GM18909 (cell line): ENCODE data around the gene KCNJ6.
"Not testable (repeated sequence)": the region's sequence is repeated elsewhere in the genome, so short reads cannot be mapped to it uniquely, and the experiment has no call there.

Experiments used
- ATAC-seq: cut with Tn5 transposase; IDR thresholded peaks from one replicate; pipeline ENCODE4 v1.9.1; 2021; ENCODE audit warnings: mild to moderate bottlenecking; ENCODE audit not compliant: unreplicated experiment, poor library complexity

KCNJ6 gene

DNA sequence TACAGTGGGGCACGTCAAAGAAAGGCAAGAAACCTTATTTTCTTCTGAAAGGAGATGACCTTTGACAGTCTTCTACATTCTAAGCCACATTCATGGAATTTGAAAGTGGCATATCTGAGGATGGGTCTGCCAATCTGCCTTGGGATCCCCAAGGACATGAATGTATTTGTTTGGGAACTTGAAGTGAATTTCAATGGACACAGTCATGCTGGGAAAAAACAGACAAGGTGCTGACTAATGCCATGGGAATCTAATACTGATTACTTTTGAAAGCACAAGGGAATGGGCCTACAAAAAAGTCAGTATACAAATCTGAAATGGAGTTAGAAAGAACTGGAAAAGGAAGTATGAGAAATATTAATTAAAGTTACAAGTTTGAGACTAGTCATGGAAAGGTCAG, 128.8 kb downstream of the KCNJ6 start:
- ATAC-seq: no peak

- no peak for ATAC-seq
These were observed 131.5 kb downstream of the KCNJ6 start for GRCh38 chr21:37784591-37785318.

DNA sequence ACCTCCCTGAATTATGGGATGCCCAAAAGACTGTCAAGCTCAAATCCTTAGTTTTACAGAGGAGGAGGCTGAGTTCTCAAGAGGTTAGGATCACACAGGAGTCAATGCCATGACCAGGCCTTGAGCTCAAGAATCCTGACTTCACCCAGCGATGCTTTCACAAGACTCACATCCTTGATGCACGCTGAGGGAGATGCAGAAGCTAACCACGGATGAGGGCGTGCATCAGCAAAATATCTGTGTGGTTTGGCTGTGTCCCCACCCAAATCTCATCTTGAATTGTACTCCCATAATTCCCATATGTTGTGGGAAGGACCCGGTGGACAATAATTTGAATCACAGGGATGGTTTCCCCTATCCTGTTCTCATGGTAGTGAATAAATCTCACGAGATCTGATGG, 133.2 kb downstream of the KCNJ6 start:
- no peak for ATAC-seq

DNA sequence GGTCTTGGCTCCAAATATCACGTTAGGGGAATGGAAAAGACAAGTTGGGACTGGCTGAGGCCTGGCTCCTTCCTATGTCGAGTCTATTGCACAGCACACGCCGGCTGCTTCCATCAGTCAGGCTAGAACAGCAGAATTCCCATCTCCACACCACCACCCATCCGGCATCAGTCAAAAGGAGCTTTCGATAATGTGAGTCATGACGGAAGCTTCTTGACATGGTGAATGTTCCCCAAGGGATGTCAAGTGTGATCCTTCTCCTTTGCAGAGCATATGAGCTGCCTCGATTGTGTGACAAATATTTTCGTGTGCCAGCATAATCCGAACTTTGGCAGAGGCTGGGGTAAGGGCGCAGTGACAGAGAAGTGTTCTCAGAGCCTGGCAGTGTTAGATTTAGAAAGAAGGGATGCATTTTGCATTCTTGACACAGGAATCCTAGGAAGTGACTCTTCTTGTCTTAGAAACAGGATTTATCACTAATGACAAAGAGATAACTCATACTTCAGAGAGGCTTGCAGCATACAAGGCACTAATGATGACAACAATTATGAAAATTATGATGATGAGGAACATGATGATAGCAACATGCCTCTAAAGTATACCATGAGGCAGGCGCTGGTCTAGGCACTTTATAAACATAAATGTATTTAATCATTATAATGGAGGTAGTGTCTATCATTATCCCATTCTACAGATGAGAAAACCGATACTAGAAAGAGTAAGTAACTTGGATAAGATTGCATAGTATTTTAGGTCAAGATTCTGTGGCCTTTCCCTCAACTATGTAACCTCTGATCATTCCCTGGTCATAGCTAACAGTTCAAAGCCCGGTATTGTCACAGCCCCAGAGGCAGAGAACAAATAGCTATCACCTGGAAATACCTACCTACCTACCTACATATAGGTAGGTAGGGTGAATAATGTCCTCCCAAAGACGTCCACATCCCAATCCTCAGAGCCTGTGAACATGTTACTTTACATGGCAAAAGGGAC, 135.0 kb downstream of the KCNJ6 start:
- ATAC-seq: no peak

DNA sequence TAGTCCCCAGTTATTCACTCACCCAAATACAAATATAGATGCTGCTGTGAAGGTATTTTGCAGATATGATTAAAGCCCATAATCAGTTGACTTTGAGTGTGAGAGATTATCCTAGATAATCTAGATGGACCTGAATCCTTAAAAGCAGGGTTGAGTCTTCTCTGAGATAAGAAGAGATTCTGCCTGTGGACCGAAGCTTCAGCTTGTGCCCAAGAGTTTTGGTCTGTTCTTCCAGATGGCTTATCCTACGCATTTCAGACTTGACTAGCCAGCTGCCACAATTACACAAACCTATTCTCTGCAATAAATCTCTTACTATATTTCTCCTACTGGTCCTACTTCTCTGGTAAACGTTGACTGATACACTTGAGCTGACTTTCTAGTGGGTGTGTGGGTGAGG, 145.1 kb downstream of the KCNJ6 start:
- ATAC-seq: no peak

DNA sequence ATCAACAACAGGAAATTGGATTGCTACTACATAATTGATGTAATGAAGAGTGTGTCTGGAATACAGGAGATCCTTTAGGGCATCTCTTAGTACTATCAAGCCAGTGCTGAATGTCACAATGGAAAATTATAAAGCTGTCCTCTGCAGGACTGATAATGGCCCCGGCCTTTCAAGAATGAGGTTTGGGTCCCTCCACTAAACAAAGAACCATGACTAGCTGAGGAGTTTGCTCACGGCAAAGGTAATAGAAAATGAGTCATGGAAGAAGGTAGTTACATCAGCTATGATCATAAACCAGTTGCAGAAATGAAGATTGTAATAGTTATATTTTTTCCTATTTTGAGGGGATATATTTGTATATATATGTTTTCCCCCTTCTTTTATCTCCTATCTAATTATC, 145.8 kb downstream of the KCNJ6 start:
- no peak for ATAC-seq

- ATAC-seq: no peak
These were observed 146.6 kb downstream of the KCNJ6 start for GRCh38 chr21:37769656-37770055.

DNA sequence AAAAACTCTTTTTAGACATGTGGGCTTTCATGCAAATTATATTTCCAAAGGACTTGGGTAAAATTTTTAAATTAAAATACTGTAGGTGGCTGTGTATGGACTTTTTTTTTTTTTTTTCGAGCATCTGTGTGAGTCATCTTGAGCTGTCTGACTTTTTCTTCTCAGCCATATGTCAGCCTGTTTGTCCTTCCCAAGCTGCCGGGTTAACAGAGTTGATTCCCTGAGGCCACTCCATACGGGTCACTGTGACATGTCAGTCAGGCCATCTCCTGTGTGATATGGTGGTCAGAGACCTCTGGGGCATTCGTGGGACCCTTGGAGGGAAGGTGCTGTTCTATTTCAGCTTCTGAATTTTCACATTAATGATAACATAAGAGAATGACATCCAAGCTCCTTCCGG, 148.3 kb downstream of the KCNJ6 start:
- ATAC-seq: no peak

DNA sequence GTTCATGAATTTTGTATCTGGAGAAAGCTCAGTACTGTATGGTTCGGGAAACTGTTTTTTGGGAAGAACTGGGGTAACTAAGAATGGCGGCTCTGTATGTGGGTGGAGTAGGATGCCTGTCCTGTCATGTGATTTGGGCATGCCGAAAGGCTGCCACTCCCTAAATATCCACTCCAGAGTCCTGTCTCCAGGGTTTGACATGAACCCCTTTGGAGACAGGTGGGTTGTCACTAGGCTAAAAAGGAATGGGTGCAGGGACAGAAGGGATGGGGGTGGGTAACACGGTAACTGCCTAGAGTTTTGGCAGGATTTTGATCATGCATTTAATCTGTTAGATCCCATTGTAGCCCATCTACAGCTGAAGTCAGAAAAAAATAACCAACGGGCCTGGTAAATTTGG, 150.1 kb downstream of the KCNJ6 start:
- ATAC-seq: no peak

- ATAC-seq: no peak
These were observed 150.9 kb downstream of the KCNJ6 start for GRCh38 chr21:37765221-37765900.

DNA sequence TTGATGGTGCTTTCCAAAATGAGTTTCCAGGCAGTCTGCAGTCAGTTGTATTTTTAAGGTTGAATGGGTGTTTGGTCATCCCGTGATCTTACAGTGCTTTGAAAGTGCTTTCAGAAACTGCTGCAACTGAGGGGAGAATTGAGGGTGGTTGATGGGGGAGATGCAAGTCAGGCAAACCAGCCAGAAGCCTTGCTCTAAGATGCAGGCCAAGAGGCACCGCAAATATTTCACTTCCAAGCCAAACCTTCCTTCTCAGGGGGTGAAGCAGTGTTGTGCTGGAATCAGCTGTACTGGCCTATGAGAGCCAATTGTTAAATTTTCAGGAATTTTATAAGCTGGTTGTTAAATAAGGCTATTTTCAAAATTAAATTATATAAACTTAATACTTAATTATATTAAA, 151.6 kb downstream of the KCNJ6 start:
- no peak for ATAC-seq

DNA sequence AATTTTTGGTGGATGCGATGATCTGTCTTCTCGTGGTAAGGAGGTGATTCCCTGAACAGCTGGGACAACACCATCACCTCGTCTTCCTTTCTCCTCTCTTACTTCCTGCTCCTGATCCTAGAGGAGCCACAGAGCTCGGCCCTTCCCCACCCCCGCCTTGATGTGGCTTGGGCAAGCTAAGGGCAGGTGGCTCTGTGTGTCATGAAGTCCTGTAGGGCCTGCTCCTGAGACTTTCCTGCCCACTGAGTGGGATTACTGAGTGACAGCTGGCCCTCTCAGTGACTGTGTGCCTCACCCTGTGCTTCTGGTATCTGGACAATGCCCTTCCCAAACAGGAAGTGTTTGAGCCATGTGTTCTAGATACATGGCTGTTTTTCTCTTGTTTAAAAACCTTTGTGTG, 153.0 kb downstream of the KCNJ6 start:
- ATAC-seq: no peak

DNA sequence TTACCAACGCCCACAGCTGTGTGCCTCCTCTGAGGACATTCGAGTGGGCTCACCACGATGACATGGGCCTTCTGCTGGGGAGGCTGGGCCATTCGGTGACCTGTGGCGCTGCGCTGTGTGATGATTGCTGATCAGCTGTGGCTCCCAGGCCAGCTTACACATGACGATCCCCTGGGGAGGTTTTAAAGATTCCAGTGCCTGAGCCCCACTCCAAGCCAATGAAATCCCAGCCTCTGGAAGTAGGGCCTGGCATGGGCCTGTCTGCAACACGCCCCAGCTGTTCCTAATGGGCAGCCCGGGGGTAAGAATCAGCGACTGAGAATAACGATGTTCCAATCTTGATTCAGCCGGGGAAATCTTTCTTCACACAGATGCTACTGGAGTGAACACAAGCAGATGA, 153.7 kb downstream of the KCNJ6 start:
- no peak for ATAC-seq

DNA sequence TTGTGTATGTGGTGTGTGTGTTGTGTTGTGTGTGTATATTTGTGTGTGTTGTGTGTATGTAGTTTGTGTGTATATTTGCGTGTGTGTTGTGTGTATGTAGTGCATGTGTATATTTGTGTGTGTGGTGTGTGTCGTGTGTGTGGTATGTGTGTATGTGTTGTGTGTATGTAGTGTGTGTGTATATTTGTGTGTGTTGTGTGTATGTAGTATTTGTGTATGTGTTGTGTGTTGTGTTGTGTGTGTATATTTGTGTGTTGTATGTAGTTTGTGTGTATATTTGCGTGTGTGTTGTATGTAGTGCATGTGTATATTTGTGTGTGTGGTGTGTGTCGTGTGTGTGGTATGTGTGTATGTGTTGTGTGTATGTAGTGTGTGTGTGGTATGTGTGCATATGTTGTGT, 154.9 kb downstream of the KCNJ6 start:
- ATAC-seq: not testable (repeated sequence)

DNA sequence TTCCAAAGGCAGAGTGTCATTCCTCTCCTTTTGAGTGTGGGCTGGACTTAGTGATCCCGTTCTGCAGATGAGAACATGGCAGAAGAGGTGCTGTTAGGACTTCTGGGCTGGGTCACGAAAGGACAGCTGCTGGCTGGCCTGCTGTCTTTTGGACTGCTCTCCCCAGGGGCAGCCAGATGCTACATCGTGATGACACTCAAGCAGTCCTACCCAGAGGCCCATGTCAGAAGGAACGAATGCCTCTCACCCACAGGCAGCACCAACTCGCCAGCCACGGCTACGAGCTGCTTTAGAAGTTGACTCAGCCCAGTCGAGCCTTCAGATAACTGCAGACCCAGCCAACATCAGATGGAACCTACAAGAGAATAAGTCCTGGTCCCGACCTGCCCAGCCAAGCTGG, 156.5 kb downstream of the KCNJ6 start:
- ATAC-seq: no peak

DNA sequence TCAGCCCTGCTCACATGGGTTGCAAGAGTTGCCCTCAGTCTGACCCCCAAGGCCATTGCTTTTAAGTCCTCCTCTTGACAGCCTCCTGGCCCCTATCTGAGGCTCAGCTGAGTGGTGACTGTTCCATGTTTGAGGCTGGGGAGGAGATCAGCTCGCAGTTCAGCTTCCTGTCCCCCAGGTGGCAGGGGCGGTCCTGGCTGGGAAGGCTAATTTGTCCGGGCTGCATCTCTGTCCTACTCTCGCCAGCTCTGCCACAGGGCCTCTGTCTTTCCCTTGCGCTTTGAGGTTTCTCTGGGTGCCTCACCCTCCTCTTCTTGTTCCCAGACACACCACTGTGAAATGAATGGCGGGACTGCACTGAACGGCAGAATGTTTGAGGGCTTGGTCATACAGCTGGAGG, 157.3 kb downstream of the KCNJ6 start:
- no peak for ATAC-seq

- no peak for ATAC-seq
These were observed 158.5 kb downstream of the KCNJ6 start for GRCh38 chr21:37757606-37758376.

- ATAC-seq: no peak
These were observed 163.1 kb downstream of the KCNJ6 start for GRCh38 chr21:37753122-37753599.

DNA sequence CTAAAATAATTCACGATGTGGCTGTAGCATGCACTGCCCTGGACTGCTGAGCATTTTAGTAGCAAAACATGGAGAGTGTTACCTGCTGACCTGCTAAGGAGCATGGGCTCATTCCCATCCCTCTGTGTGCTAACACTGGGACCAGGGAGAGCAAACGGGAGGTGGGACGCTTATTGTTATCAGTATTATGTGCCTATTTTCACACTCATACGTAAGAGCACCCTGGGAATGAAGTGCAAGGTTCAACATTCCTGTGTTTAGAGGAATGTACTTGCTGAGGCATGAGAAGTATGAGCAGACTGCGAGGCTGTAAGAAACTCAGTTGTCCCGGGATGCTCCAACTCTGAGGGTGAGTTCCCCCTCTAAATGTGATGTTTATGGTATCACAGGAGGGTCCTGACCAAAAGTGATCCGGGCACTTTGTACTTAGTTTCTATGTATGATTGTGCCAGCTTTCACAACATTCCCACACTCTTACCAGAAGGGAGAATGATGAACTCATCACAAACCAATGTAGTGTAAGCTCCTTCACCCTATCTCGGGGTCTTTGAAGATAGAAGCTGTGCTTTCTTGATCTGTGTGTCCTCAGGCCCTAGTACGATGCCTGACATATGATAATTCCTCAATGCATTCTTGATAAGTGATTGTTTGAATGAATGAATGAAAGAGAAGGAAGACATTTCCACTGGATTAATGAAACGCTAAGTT, 164.8 kb downstream of the KCNJ6 start:
- no peak for ATAC-seq
